ENCODE measurements around the gene PLPP1.

The PLPP1 gene

GRCh38 chr5:55498457-55498856 lies 36.3 kb downstream of the PLPP1 start:
- DNase-seq: no peak

GRCh38 chr5:55497712-55498111 lies 37.1 kb downstream of the PLPP1 start:
- no peak for DNase-seq

GRCh38 chr5:55495216-55495615 lies 39.5 kb downstream of the PLPP1 start:
- DNase-seq: no peak

GRCh38 chr5:55492449-55492848 lies 42.3 kb downstream of the PLPP1 start:
- no peak for DNase-seq

GRCh38 chr5:55485073-55485472 lies 49.7 kb downstream of the PLPP1 start:
- no peak for DNase-seq

GRCh38 chr5:55484531-55484930 lies 50.2 kb downstream of the PLPP1 start:
- DNase-seq: no peak

GRCh38 chr5:55483885-55484284 lies 50.9 kb downstream of the PLPP1 start:
- no peak for DNase-seq

GRCh38 chr5:55481293-55481855 lies 53.4 kb downstream of the PLPP1 start:
- DNase-seq: no peak

GRCh38 chr5:55480781-55481180 lies 54.0 kb downstream of the PLPP1 start:
- DNase-seq: no peak

GRCh38 chr5:55472642-55473041 lies 62.1 kb downstream of the PLPP1 start:
- no peak for DNase-seq

- no peak for DNase-seq
These were observed 63.3 kb downstream of the PLPP1 start for GRCh38 chr5:55471468-55471867.

- DNase-seq: no peak
These were observed 64.5 kb downstream of the PLPP1 start for GRCh38 chr5:55470282-55470681.

- DNase-seq: no peak
These were observed 64.9 kb downstream of the PLPP1 start for GRCh38 chr5:55469839-55470238.

- DNase-seq: no peak
These were observed 66.8 kb downstream of the PLPP1 start for GRCh38 chr5:55467862-55468551.

- no peak for DNase-seq
These were observed 71.2 kb downstream of the PLPP1 start for GRCh38 chr5:55463613-55464012.

GRCh38 chr5:55459572-55459971 lies 75.2 kb downstream of the PLPP1 start:
- no peak for DNase-seq

- no peak for DNase-seq
These were observed 78.4 kb downstream of the PLPP1 start for GRCh38 chr5:55456216-55456895.

- DNase-seq: no peak
These were observed 80.5 kb downstream of the PLPP1 start for GRCh38 chr5:55454282-55454681.

GRCh38 chr5:55453211-55453610 lies 81.6 kb downstream of the PLPP1 start:
- DNase-seq: no peak

GRCh38 chr5:55451976-55452375 lies 82.8 kb downstream of the PLPP1 start:
- no peak for DNase-seq

GRCh38 chr5:55450050-55450765 lies 84.6 kb downstream of the PLPP1 start:
- no peak for DNase-seq

GRCh38 chr5:55446640-55447351 lies 88.0 kb downstream of the PLPP1 start:
- no peak for DNase-seq

GRCh38 chr5:55445791-55446190 lies 89.0 kb downstream of the PLPP1 start:
- no peak for DNase-seq

Data from activated CD8-positive, alpha-beta memory T cell treated with anti-CD3 and anti-CD28 coated beads, Interleukin-2, amount 50 U/mL, for 4 hours (primary cell).